CD8-positive, alpha-beta memory T cell (primary cell): Measurements from ENCODE around the gene CHMP3. TPM values are rescaled to one million over a fixed set of nuclear protein-coding genes. Genes with fewer than 3 reads are reported as not detected.
A peak's percentile ranks its signal among the peaks of the same experiment; 100 is the strongest.

ENCODE experiments used
- CTCF ChIA-PET: fragments of 350-600 bp; sonication (Branson Sonifier 250); formaldehyde crosslinking; loops from one replicate; lab custom pipeline; 2021; ENCODE audit warnings: antibody characterized with exemption; lab: Charles Lee
- POLR2A ChIA-PET: fragments of 350-600 bp; sonication (Branson Sonifier 250); formaldehyde crosslinking; loops from one replicate; lab custom pipeline; 2021; ENCODE audit warnings: antibody characterized with exemption; lab: Charles Lee
- DNase-seq, 5 donors: peaks; one replicate each; pipeline versions ENCODE4 v3.0.0 to v3.0.0-alpha.2; 2020 to 2022; ENCODE audit warnings: mixed read lengths in 1 of 5
- H3K27ac ChIP-seq: one replicate; pipeline ENCODE4 v1.7.0; 2013; ENCODE audit warnings: low read depth, mild to moderate bottlenecking, low read length, moderate library complexity
- H3K27me3 ChIP-seq: 2 replicates; pipeline ENCODE4 v1.7.0; 2013; ENCODE audit warnings: low read length, mild to moderate bottlenecking; ENCODE audit not compliant: insufficient read depth, poor library complexity, severe bottlenecking
- H3K36me3 ChIP-seq: 2 replicates; pipeline ENCODE4 v1.7.0; 2013; ENCODE audit warnings: mild to moderate bottlenecking, low read length, moderate library complexity; ENCODE audit not compliant: insufficient read depth
- H3K4me1 ChIP-seq: 2 replicates; pipeline ENCODE4 v1.7.0; 2013; ENCODE audit warnings: mild to moderate bottlenecking, low read length, moderate library complexity; ENCODE audit not compliant: insufficient read depth
- H3K4me3 ChIP-seq: 2 replicates; pipeline ENCODE4 v1.7.0; 2013; ENCODE audit warnings: mild to moderate bottlenecking, low read length
- H3K9me3 ChIP-seq: 2 replicates; pipeline ENCODE4 v1.7.0; 2013; ENCODE audit warnings: mild to moderate bottlenecking, low read length
- H3K27ac Mint-ChIP-seq, 8 donors: one replicate each; pipeline ENCODE4 v1.8.0; 2020 to 2021; ENCODE audit warnings: mixed read lengths in 8 of 8, mild to moderate bottlenecking in 6 of 8, inconsistent platforms in 3 of 8, moderate library complexity in 3 of 8
- H3K27me3 Mint-ChIP-seq, 2 donors: one replicate each; pipeline ENCODE4 v1.8.0; 2020 to 2021; ENCODE audit warnings: mixed read lengths in 2 of 2, mild to moderate bottlenecking in 1 of 2, moderate library complexity in 1 of 2
- H3K36me3 Mint-ChIP-seq, 3 donors: one replicate each; pipeline ENCODE4 v1.8.0; 2020 to 2021; ENCODE audit warnings: mixed read lengths in 3 of 3, inconsistent platforms in 1 of 3, mild to moderate bottlenecking in 1 of 3
- H3K4me1 Mint-ChIP-seq, 3 donors: one replicate each; pipeline ENCODE4 v1.8.0; 2020 to 2021; ENCODE audit warnings: mixed read lengths in 3 of 3, inconsistent platforms in 1 of 3, mild to moderate bottlenecking in 1 of 3
- H3K4me3 Mint-ChIP-seq, 7 donors: one replicate each; pipeline ENCODE4 v1.8.0; 2020 to 2021; ENCODE audit warnings: mixed read lengths in 7 of 7, mild to moderate bottlenecking in 6 of 7, moderate library complexity in 4 of 7, inconsistent platforms in 2 of 7
- H3K9me3 Mint-ChIP-seq, 5 donors: one replicate each; pipeline ENCODE4 v1.8.0; 2020 to 2022; ENCODE audit warnings: mixed read lengths in 5 of 5, mild to moderate bottlenecking in 3 of 5, moderate library complexity in 2 of 5, inconsistent platforms in 1 of 5
- polyA plus RNA-seq: library from polyadenylated mRNA; unstranded; fragments of 300-500 nt; fragmentation: Illumina TruSeq; gene quantifications from one replicate; pipeline ENCODE4 v1.2.3, GENCODE V29; 2021
- total RNA-seq, 2 experiments: library from RNA; stranded (reverse); gene quantifications; one replicate each; pipeline ENCODE4 v1.2.3, GENCODE V29; 2021

CHMP3 gene
- total and polyA plus RNA-seq, 3 experiments from 2014 or later = 51.7 to 70.1 (median 58.9) TPM

DNA sequence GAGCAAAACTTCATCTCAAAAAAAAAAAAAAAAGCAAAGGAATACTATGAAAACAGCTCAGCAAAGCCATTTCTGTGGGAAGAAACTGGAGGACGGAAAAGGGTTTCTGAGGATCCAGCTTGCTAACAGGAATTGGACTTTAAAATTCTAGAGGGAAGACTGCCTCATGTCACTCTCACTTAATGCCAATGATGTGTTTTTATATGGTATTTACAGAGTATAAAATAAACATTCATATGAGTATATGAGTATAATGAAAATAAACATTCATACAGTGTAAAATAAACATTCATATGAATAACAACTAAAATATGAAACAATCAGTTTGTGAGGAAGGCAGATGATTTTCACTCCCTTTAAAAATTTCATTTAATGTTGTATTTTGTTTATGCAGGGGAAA, 43.9 kb downstream of the CHMP3 start:
- POLR2A ChIA-PET = no interaction called here
- Mint-ChIP-seq H3K36me3 (peaks cover 0 to 9% (median 6%) of the 10 kb centered on the region in 3 donors), H3K27me3 (no peaks in the 10 kb centered on the region), H3K9me3 (peaks cover 0 to 12% (median 5%) of the 10 kb centered on the region in 5 donors), H3K4me3 (no peak overlapping the region), H3K4me1 (peaks cover 5 to 8% (median 6%) of the 10 kb centered on the region in 3 donors), H3K27ac (no peak overlapping the region)
- CTCF ChIA-PET = interaction anchor here (0.9 to 2.1 kb wide), 4 partner anchors 12 to 288 kb away, joined by 3 to 6 read pairs (median 4); no protein-coding TSS in a partner anchor
- no peaks in the 10 kb centered on the region for H3K27me3 ChIP-seq
- H3K36me3 ChIP-seq = no peaks in the 10 kb centered on the region
- no peak for DNase-seq
- H3K4me1 ChIP-seq = no peaks in the 10 kb centered on the region
- no peak overlapping the region for H3K4me3 ChIP-seq
- H3K9me3 ChIP-seq = peaks cover 8% of the 10 kb centered on the region
- H3K27ac ChIP-seq = no peak overlapping the region

DNA sequence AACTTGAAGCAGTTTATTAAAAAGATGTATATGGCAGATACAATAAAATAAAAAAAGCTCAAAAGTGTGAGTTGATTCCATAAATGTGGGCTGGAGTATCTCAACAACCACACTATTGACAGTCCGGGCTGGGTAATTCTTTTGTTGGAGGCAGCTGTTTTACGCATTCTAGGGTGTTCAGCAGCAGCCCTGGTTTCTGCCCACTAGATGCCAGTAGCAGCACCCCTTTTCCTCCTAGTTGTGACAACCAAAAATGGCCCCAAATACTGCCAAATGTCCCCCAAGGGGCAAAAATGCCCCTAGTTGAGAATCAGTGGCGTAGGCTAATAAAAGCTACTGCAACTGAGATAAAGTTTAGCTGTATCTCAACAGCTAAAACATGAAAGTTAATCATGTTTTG, 44.8 kb downstream of the CHMP3 start:
- CTCF ChIA-PET = interaction anchor here (0.9 to 2.1 kb wide), 8 partner anchors 11 to 289 kb away, joined by 3 to 6 read pairs (median 4); no protein-coding TSS in a partner anchor
- Mint-ChIP-seq H3K27ac (peak overlapping the region in 1 of 8 donors; percentile 12), H3K9me3 (peaks cover 0 to 12% (median 5%) of the 10 kb centered on the region in 5 donors), H3K4me3 (no peak overlapping the region), H3K27me3 (no peaks in the 10 kb centered on the region), H3K4me1 (peaks cover 5 to 8% (median 5%) of the 10 kb centered on the region in 3 donors), H3K36me3 (peaks cover 0 to 8% (median 8%) of the 10 kb centered on the region in 3 donors)
- Histone ChIP-seq H3K9me3 (peaks cover 8% of the 10 kb centered on the region), H3K27me3 (no peaks in the 10 kb centered on the region), H3K4me1 (no peaks in the 10 kb centered on the region), H3K36me3 (no peaks in the 10 kb centered on the region), H3K27ac (no peak overlapping the region), H3K4me3 (no peak overlapping the region)
- peak in 3 of 5 donors; percentile 27 to 62 (median 53) for DNase-seq
- POLR2A ChIA-PET = interaction anchor here (0.6 kb wide), 2 partner anchors 28 to 268 kb away, joined by 3 read pairs; no protein-coding TSS in a partner anchor

DNA sequence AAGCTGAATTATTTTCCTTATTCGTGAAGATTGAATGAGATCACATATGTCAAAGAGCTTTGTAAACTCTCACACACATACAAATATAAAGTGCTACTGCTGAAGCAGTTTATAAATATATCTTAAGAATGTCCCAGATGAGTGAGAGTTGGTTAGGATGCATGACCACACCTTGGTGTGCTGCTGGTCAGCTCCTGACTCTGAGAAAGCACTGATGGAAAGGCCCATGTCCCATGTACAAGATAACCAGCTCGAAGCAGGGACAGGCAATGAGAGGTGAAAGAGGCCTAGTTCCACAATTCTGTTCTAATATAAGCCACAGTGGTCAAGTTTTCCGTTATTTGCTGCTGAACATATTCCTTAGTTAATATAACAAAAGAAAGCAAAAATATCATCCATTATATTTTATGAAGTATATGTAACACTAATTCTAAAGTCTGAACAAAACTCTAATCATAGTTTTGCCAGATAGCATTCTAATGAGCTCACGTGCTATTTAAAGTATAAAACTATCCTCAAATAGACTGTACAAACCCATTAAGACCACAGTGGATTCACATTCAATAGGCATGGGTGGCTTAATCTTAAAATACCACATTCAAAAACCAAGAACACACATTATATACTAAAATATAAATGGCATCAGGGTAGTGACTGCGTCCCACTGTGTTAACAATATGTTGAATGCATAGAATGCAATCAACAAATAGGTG, 49.1 kb downstream of the CHMP3 start:
- DNase-seq = no peak
- Histone ChIP-seq H3K4me1 (no peaks in the 10 kb centered on the region), H3K36me3 (peaks cover 9% of the 10 kb centered on the region), H3K27me3 (no peaks in the 10 kb centered on the region), H3K27ac (no peak overlapping the region), H3K9me3 (no peaks in the 10 kb centered on the region), H3K4me3 (no peak overlapping the region)
- Mint-ChIP-seq H3K4me3 (no peak overlapping the region), H3K4me1 (peaks cover 10 to 15% (median 10%) of the 10 kb centered on the region in 3 donors), H3K27me3 (no peaks in the 10 kb centered on the region), H3K9me3 (no peaks in the 10 kb centered on the region), H3K27ac (no peak overlapping the region), H3K36me3 (peaks cover 8 to 23% (median 21%) of the 10 kb centered on the region in 3 donors)
- POLR2A ChIA-PET = no interaction called here
- CTCF ChIA-PET = no interaction called here

DNA sequence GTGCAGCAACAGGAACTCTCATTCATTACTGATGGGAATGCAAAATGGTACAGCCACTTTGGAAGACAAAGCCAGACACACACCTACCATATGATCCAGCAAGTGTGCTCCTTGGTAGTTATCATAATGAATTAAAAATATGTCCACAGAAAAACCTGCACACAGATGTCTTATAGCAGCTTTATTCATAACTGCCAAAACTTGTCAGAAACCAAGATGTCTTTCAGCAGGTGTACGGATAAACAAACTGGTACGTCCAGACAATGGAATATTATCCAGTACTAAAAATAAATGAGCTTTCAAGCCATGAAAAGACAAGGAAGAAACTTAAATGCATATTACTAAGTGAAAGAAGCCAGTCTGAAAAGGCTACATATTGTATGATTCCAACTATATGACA, 50.4 kb downstream of the CHMP3 start:
- H3K36me3 ChIP-seq = peaks cover 21% of the 10 kb centered on the region
- DNase-seq = no peak
- Mint-ChIP-seq H3K36me3 (peaks cover 14 to 32% (median 29%) of the 10 kb centered on the region in 3 donors), H3K27me3 (no peaks in the 10 kb centered on the region), H3K27ac (peak overlapping the region in 1 of 8 donors; percentile 62), H3K4me3 (no peak overlapping the region), H3K9me3 (no peaks in the 10 kb centered on the region), H3K4me1 (peaks cover 10 to 12% (median 10%) of the 10 kb centered on the region in 3 donors)
- ChIA-PET POLR2A (no interaction called here), CTCF (no interaction called here)
- no peak overlapping the region for H3K4me3 ChIP-seq
- H3K9me3 ChIP-seq = no peaks in the 10 kb centered on the region
- no peak overlapping the region for H3K27ac ChIP-seq
- no peaks in the 10 kb centered on the region for H3K4me1 ChIP-seq
- no peaks in the 10 kb centered on the region for H3K27me3 ChIP-seq

DNA sequence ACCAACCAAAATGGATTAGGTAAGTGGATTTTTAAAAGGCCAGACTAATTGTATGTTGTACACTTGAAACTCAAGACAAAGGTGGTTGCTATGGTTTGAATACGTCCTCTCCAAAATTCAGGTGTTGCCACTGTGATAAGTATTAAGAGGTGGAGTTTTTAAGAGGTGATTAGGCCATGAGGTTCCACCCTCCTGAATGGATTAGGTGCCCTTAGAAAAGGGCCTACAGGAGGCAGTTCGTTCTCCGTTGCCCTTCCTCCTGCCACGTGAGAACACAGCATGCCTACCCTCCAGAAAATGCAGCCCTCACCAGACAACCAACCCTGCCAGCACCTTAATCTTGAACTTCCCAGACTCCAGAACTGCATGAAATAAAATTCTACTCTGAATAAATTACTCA, 51.2 kb downstream of the CHMP3 start:
- H3K27me3 ChIP-seq = no peaks in the 10 kb centered on the region
- Mint-ChIP-seq H3K9me3 (no peaks in the 10 kb centered on the region), H3K4me1 (peaks cover 10 to 14% (median 12%) of the 10 kb centered on the region in 3 donors), H3K27me3 (no peaks in the 10 kb centered on the region), H3K27ac (no peak overlapping the region), H3K4me3 (no peak overlapping the region), H3K36me3 (peaks cover 18 to 41% (median 32%) of the 10 kb centered on the region in 3 donors)
- POLR2A ChIA-PET = no interaction called here
- no peaks in the 10 kb centered on the region for H3K9me3 ChIP-seq
- no peaks in the 10 kb centered on the region for H3K4me1 ChIP-seq
- no peak for DNase-seq
- CTCF ChIA-PET = no interaction called here
- no peak overlapping the region for H3K27ac ChIP-seq
- no peak overlapping the region for H3K4me3 ChIP-seq
- peaks cover 24% of the 10 kb centered on the region for H3K36me3 ChIP-seq

DNA sequence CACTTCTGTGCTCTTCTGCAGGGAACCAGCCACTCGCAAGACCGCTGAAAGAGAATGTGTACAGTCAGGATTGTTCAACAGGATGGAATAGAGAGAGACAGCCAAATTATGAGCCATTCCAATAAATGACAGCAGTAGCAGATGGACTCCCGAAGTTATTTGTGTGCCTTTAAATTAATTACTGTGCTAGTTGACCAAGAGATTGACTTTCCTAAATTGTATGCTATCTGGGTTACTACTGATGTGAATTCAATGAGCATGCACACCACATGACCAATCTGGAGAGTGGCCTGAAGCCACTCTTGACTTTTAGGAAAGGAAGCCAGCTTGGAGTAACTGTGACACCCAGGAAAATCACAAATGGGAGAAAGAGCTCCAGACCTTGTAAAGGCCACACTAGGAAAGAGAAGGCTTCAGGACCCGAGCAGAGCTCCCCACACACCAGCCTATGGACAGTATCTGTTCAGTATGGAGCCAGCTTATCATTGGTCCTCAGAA, 52.8 kb downstream of the CHMP3 start:
- peaks cover 8 to 14% (median 12%) of the 10 kb centered on the region in 3 donors for H3K4me1 Mint-ChIP-seq
- no peak overlapping the region for H3K4me3 Mint-ChIP-seq
- no peaks in the 10 kb centered on the region for H3K9me3 ChIP-seq
- no peaks in the 10 kb centered on the region for H3K4me1 ChIP-seq
- DNase-seq = no peak
- no peaks in the 10 kb centered on the region for H3K27me3 ChIP-seq
- no peak overlapping the region for H3K27ac ChIP-seq
- POLR2A ChIA-PET = no interaction called here
- H3K27ac Mint-ChIP-seq = peak overlapping the region in 2 of 8 donors; percentile 52 to 77
- no peaks in the 10 kb centered on the region for H3K27me3 Mint-ChIP-seq
- H3K9me3 Mint-ChIP-seq = no peaks in the 10 kb centered on the region
- H3K36me3 ChIP-seq = peaks cover 24% of the 10 kb centered on the region
- H3K36me3 Mint-ChIP-seq = peaks cover 20 to 51% (median 34%) of the 10 kb centered on the region in 3 donors
- no peak overlapping the region for H3K4me3 ChIP-seq
- CTCF ChIA-PET = no interaction called here

DNA sequence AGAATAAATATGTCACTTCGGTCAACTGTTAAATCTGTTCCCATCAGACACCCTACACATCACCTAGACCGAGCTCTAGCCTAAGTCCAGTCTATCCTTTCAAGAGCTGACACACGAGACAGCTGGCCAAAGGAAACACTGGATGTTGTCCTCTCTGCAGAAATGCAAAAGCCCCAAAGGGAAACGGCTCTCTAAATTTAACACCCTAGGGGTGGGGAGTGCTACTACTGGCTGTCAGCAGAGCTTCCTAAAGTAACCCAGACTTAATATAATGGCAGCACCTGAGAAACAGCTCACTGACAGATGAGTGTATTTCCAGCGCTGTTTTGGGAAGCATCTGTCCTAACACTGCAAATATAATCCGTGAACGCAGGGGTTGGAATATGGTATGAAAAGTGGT, 55.6 kb downstream of the CHMP3 start:
- no peaks in the 10 kb centered on the region for H3K27me3 Mint-ChIP-seq
- H3K27me3 ChIP-seq = no peaks in the 10 kb centered on the region
- ChIA-PET CTCF (interaction anchor here (1.3 kb wide), 1 partner anchor 11 kb away, joined by 6 read pairs; no protein-coding TSS in a partner anchor), POLR2A (no interaction called here)
- no peaks in the 10 kb centered on the region for H3K9me3 ChIP-seq
- peaks cover 5 to 11% (median 8%) of the 10 kb centered on the region in 3 donors for H3K4me1 Mint-ChIP-seq
- H3K36me3 Mint-ChIP-seq = peaks cover 45 to 77% (median 51%) of the 10 kb centered on the region in 3 donors
- peaks cover 32% of the 10 kb centered on the region for H3K36me3 ChIP-seq
- H3K27ac Mint-ChIP-seq = peak overlapping the region in 1 of 8 donors; percentile 29
- H3K9me3 Mint-ChIP-seq = no peaks in the 10 kb centered on the region
- no peak overlapping the region for H3K4me3 ChIP-seq
- no peak for DNase-seq
- H3K4me3 Mint-ChIP-seq = no peak overlapping the region
- no peaks in the 10 kb centered on the region for H3K4me1 ChIP-seq
- H3K27ac ChIP-seq = no peak overlapping the region
